HG02973 (cell line): Measurements from ENCODE around the gene ZNF609.

ENCODE experiments used
- ATAC-seq: cut with Tn5 transposase; IDR thresholded peaks from one replicate; pipeline ENCODE4 v1.9.1; 2021; ENCODE audit warnings: moderate library complexity; ENCODE audit not compliant: unreplicated experiment

Gene ZNF609

DNA sequence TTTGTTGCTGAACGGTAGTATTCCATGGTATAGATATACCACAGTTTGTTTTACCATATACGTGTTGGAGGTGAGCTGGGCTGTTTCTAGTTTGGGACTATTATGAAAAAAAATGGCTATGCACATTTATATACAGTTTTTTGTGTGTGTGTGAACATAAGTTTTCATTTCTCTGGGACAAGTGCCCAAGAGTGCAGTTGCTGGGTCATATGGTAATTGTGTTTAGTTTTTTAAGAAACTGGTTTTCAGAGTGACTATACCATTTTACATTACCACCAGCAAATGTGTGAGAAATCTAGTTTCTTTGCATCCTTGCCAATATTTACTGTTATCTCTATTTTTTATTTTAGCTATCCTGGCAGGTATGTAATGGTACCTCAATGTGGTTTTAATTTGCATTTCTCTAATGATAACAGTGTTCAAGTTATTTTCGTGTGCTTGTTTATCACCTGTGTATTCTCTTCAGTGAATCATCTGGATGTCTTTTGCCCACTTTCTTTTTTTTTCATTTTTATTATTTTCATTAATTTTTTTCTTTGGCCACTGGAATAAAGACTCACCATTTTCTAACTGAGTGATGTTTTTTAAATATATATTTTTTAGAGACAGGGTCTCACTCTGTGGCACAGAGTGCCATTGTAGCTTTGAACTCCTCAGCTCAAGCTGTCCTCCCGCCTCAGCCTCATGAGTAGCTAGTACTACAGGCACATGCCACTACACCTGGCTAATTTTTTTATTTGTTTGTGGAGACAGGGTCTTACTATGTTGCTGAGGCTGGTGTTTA is 75.3 kb downstream of the ZNF609 start:
- no peak for ATAC-seq

DNA sequence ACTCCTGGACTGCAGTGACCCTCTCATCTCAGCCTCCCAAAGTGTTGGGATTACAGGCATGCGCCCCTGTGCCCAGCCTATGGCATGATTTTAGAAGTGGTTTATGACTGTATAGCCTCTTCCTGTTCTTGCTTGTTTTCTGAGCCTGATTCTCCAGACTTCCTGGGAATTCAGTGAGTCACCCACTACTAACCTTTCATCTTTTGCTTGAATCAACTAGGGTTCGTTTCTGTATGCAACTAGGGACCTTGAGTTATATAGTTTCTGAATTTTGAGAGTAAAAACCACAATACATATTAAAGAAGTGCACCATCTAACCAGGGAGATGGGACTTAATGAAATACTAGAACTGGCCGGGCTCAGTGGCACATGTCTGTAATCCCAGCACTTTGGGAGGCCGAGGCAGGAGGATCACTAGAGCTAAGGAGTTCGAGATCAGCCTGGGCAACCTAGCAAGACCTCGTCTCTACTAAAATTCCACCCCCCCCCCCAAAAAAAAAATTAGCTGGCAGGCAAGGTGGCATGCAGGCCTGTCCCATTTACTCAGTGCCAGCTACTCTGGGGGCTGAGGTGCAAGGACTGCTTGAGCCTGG is 76.0 kb downstream of the ZNF609 start:
- no peak for ATAC-seq

DNA sequence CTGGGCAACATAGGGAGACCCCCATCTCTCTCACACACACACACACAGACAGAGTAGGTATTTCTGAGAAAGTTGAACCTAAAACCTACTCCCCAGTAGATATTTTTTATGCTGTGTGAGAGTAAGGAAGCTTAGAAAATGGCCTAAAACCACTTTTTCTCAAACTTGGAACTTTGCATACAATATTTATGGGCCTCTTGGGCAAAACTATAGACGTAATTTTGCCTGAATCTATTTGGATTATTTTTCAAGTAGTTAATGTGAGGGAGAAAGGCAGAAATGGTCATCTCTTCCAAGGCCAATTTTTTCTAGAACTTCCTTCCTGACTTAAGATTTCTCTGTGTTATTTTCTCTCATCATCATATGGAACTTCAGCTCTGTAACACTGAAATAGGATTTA is 81.7 kb downstream of the ZNF609 start:
- ATAC-seq, result no peak

DNA sequence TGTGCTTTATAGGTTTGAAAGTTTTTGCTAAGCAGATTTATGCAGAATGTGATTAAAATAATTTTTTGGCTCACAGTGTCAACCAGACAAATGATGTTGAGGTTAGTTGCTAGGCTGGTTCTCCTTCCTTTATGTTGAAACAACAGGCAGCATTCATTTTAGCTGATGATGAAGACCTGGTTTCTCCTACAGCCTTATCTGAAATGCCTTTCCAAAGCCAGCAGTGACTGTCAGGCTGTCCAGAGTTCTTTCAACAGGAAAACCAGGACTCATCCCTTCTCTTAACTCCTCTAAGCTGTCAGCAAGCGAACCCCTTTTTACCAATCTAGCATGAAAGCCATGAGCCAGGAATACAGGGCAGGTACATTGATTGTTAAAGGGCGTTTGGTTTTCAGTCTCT is 84.1 kb downstream of the ZNF609 start:
- ATAC-seq, result no peak

DNA sequence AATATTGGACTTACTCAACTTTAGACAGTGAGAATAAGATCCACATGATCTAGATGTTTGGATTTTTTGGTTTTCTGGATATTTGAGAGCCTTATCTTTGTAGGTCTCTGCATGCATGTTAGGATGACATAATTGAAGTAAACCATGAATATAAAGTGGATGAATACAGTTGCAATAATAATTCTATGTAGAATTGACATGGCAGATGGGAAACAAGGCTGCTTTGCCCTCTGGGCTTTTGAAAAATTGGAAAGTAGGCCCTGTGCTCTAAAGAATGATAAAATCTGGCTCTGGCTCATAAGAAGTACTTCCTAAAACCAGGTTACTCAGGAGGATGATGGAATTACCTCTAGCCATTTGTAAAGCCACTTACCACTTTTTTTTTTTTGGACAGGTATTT is 86.9 kb downstream of the ZNF609 start:
- ATAC-seq, result no peak

DNA sequence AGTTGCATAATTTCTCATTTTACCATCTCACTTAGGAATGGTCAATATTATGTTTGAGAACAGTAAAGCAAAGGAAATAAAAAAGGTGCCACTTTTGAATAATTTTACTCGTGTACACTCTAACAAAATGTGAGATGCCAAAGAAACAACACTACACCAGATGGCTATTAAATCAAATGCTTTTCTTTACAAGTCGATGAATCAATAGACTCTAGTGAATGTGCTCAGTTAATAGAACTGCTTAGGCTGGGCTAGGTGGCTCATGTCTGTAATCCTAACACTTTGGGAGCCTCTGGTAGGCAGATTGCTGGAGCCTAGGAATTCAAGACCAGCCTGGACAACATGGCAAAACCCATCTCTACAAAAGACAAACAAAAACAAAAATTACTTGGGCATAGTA is 87.9 kb downstream of the ZNF609 start:
- ATAC-seq, result no peak

DNA sequence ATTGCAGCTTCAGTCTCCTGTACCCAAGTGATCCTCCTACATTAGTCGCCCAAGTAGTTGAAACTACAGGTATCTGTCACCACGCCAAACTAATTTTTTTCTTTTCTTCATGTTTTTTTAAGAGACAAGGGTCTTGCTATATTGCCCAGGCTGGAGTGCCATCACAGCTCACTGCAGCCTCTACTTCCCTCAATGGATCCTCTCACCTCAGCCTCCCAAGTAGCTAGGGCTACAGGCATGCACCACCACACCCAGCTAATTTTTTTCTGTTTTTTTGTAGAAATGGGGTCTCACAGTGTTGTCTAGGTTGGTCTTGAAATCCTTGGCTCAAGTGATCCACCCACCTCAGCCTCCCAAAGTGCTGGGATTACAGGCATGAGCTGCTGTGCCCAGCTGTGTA is 89.5 kb downstream of the ZNF609 start:
- no peak for ATAC-seq

GRCh38 chr15:64552281-64552948 is 92.0 kb downstream of the ZNF609 start:
- no peak for ATAC-seq

- no peak for ATAC-seq
These were observed 98.2 kb downstream of the ZNF609 start for GRCh38 chr15:64558460-64559179.

DNA sequence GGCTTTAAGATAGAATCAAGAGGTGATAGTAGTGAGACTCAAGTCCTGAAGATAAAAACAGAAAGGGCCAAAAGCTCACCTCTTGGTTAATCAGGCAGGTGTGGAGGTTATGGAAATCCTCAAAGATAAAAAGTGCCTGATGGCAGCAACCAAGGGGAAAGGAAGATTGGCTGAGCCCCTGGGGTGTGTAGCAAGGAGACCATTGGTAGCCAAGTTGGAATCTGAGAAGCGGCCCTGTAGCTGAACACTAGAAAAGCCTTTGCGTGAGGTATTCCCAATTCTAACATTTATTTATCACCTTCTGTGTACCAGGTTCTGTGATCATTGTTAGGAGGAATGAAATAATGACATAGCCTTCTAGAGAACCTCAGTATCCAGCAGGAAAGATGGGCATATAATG is 98.9 kb downstream of the ZNF609 start:
- no peak for ATAC-seq

DNA sequence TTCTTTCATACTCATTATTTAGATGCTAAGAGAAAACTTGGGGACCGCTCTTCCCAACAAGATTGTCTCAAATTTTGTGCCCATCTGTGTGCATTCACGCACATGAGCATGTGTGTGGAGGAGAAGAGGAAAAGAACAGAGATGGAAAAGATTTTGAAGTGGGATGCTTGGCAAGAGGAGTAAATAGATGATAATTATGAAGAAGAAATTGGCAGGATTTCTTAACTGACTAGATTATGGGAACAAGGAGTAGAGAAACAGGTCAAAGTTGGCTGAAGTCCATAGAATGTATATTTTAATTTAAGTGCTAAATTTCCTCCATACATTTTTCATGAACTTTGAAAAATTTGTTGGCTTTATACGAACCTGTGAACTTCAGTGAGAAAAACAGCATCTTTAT is 100.1 kb downstream of the ZNF609 start:
- ATAC-seq, result no peak

- no peak for ATAC-seq
These were observed 100.6 kb downstream of the ZNF609 start for GRCh38 chr15:64560998-64561397.

DNA sequence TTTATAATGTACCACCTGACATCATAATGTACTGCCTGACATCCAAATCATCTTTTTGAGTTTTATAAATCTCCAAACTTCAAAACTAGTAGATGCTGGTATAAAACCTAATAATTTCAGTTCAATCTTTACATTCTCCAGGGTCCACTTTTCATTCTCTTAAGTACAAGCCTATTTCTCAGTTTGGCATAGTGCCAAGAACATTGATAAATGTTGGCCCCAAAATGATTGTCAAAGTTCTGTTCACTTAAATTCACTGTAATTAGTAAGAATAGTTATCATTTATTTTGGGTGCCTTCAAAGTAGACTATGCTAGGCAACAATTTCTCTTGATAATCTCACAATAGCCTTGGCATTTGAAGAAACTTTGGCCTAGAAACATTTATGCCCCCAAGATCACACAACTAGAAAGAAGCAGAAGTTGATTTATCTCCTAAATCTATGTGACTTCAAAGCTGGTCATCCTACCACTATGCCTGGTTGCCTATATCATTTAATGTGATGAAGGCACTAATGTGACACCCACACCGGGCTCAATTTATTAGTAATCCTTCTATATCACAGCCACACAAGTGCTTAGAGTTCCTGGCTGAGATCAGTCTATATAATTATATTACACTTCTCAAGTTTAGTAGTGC is 101.7 kb downstream of the ZNF609 start:
- ATAC-seq, result no peak

GRCh38 chr15:64566102-64566501 is 105.7 kb downstream of the ZNF609 start:
- no peak for ATAC-seq

GRCh38 chr15:64566629-64567427 is 106.5 kb downstream of the ZNF609 start:
- ATAC-seq, result no peak

- no peak for ATAC-seq
These were observed 108.4 kb downstream of the ZNF609 start for GRCh38 chr15:64568765-64569164.

GRCh38 chr15:64571857-64572291 is 111.5 kb downstream of the ZNF609 start:
- ATAC-seq, result no peak

GRCh38 chr15:64572856-64573255 is 112.5 kb downstream of the ZNF609 start:
- no peak for ATAC-seq

DNA sequence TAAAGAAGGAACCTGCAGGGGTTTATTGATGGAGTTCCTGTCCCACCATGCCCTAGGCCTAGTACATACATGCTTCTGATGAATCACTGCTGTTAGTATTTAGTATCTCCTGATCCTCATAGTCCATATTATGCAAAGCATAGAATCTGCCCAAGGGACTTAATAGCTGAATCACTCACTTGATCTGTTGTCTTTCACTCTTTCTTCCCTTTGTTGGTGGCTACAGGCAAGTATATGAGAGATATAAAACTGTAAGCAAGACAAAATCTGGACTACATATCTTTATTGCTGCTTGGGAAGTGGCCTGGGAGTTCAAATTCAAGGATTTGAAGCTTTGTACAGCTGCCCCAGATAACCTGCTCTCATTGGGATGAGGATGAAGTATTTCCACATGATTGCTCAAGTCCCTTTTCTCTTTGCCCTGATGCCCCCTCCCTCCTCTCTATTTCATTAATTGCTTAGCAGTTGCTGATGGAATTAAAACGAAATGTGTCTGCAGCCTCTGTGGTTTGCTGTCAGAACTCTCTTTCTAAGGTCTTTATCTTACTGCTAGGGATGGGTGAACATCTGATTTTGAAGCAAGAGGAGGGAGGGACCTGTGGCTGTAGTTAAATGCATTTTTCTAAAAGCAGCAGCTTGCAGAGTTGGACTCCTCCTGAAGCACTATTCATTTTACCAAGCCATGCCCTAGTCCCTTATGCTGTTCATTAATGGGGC is 114.1 kb downstream of the ZNF609 start:
- ATAC-seq, result no peak
